HG03108 (cell line): ENCODE data around the gene USP48.
"Not testable (repeated sequence)": the region's sequence is repeated elsewhere in the genome, so short reads cannot be mapped to it uniquely, and the experiment has no call there.

Experiments used
- ATAC-seq: cut with Tn5 transposase; IDR thresholded peaks from one replicate; pipeline ENCODE4 v1.9.1; 2021; ENCODE audit warnings: moderate library complexity; ENCODE audit not compliant: unreplicated experiment

USP48 gene

DNA sequence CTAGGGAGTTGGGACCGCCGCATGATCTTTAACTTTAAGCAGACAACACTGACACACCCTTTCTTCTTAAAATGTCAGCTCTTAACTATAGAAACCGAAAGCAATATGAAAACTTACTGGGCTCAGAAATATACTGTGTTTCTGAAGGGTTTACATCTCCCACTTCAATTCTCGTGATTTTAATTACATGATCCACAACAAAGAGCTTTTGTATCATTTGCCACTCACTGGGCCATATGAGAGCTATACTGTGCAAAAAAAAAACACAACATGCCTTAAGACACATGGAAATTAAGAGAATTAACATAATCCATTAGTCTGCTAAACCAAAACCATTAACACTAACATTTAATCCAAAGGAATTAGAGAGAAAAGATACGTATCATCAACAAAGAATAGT is 78.8 kb downstream of the USP48 start:
- ATAC-seq, result no peak

DNA sequence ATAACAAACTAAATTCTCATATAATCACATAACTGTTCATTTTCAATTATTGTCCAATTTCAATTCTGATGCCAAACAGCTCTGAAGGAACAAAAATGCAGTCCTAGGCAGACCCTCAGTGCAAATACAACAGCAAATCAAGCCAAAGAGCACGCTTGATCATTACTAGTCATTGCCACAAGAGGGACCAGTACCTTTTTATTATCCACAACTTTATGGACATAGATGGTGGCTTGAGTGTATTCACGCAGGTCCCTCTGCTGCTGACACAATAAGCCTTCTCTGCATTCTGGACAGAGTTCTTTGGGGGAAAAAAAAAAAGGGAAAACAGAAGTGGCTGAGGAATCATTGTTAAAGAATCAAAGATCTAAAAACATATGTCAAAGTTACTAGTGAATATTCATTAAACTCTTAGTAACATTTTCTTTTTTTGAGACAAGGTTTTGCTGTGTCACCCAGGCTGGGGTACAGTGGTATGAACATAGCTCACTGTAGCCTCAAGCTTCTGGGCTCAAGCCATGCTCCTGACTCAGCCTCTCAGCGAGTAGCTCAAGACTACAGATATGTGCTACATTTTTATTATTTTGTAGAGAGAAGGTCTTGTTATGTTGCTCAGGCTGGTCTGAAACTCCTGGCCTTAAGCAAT is 79.5 kb downstream of the USP48 start:
- no peak for ATAC-seq

GRCh38 chr1:21702780-21703179 is 80.2 kb downstream of the USP48 start:
- ATAC-seq, result no peak

DNA sequence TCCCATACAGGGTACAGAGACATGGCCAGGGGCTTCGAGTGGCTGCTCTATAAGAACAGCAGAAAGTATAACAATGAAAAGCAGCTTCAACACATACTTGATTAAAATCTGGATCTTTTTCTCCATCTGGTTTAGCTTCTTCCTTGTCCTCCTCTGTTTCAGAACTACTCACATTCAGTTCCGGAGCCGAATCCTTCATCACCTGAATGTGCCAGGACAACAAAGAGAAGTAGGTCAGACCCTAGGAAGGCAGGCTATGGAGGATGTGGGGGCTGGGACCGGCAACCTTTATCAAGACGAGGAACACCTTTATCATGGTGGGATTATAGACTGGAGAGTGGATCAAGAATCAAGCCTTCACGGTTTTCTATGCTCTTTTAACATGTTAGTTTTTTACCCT is 81.5 kb downstream of the USP48 start:
- ATAC-seq, result no peak

DNA sequence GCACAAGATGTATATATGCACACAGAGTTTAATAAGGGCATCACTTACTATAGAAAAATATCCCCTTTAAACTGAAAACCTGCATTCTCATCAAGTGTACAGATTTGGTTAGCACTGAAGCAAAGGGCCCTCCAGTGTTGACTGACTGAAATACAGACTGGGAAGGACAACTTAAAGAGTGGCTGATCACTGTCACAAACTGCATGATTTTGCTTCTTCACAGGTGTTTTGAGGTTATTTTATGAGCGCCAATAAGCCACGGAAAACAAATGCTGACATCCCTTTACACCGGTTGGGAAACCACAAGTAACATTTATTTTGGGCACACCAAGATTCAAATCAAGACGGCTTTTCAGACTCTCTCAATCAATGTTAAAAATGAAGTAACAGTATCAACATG is 82.9 kb downstream of the USP48 start:
- ATAC-seq, result no peak

DNA sequence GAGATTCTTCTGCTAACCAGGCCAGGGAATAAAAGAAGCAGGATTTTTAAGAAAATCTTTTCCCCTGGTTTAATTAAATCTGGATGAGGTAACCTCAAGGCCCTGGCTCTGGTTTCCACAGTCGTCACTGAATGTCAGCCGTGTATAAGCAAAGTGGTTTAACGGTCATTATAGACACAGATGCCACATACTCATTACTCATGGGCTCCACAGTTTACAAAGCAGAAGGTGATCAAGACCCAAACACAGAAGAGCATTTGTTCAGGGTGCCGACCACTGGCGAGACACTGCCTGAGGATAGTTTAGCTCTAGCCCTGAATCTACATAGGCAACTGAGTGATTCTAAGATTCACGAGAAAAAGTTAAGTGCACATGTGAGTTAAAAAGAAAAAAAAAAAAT is 86.0 kb downstream of the USP48 start:
- ATAC-seq, result no peak

GRCh38 chr1:21693732-21694131 is 89.2 kb downstream of the USP48 start:
- ATAC-seq, result no peak

DNA sequence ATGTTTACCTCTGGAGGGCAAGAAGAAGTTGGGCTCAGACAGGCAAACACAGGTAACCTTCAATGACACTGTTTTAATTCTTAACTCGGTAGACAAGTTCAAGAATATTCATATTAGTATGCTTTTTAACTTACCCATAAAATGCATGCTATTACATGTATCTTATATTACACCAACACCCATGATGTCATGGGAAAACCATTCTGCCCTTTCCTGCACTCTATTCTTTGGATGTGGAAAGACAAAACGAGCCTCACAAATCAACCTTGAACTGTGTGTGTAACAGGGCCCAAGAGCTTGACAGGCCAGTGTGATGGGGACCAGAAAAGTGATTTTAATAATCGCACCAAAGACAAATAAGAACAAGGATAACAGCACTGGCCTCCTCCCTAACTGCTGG is 91.2 kb downstream of the USP48 start:
- ATAC-seq, result no peak

DNA sequence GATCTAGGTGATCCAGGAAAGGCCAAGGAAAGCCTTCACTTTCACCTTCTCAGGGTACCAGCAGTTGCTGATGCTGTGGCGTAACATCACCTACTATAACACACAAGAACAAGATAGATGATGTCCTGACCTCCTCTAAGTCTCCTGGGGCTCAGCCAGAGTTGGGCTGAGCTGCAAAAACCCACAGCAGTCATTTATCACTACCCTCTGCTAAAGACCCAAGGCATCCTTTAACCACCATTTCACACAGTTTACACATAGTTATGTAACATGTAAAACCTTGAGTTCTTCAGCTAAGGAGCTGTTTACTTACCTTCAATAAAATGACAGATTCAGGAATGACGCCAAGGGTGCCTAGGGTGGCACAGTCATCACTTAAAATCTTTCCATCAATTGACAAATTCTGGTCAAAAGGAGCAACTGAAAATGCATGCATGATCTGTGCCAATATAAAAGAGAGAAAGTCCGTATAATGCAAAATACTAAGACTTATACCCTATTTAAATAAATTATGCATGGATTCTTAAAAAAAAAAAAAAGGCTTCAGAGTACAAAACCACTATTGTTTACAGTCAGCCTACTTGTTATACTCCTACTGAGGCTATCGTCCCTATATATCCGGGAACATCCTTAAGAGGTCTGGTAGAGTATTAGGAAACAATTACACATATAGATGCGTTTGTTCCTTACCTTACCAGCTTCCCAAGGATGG is 93.1 kb downstream of the USP48 start:
- no peak for ATAC-seq

DNA sequence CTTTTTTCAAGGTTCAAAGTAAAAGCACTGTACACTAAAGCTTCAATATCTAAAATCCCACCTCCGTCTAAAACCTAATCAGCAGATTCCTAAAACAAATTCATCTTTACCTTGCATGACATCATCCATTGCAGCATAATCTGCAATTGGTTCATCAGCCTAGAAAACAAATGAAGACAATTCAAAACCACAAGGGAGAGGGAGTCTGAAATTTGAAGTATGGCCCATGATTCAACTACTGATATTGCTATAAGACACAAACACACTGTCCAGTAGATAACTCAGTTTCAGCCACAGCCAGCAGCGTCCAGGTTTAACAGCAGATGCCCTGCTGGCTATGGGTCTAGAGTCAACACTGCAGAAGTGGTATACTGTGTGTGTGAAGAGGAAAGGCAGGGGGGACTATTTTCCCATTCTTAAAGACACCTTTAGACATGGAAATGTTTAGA is 95.8 kb downstream of the USP48 start:
- ATAC-seq, result no peak

GRCh38 chr1:21685946-21686678 is 96.8 kb downstream of the USP48 start:
- ATAC-seq, result no peak

DNA sequence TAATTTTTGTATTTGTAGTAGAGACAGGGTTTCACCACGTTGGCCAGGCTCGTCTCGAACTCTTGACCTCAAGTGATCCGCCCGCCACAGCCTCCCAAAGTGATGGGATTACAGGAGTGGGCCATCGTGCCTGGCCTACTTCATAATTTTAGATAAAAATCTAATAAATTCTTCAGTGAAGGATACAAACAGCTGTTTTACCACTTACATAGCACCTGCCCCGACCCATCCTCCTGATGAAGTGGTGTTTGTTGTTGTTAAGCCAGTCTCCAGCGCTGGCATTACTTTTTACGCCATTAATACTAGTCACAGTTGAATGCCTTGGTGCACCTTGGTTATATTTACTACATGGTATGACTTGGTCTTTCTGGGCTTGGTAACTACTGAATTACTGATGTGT is 101.5 kb downstream of the USP48 start:
- no peak for ATAC-seq

GRCh38 chr1:21680918-21681317 is 102.0 kb downstream of the USP48 start:
- no peak for ATAC-seq

DNA sequence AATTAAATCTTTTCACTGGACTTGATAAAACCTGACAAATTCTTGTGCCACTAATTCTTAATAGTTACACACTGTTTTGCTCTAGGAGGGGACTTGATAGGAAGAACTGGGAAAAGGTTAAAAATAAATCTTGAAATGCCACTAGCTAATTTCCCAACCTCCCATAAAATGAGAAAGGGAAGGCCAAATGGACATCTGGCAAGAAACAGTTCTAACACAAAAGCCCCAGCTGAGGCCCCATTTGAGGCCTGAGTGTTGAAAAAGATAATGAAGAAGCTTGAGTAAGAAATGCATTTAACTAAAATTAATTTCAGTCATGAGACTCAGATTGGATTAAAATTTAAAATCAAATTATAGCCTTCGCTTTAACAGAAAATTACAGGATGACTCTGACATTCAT is 102.6 kb downstream of the USP48 start:
- ATAC-seq, result no peak

GRCh38 chr1:21677168-21677567 is 105.8 kb downstream of the USP48 start:
- ATAC-seq, result no peak

- ATAC-seq, result no peak
These were observed 108.0 kb downstream of the USP48 start for GRCh38 chr1:21674957-21675356.

DNA sequence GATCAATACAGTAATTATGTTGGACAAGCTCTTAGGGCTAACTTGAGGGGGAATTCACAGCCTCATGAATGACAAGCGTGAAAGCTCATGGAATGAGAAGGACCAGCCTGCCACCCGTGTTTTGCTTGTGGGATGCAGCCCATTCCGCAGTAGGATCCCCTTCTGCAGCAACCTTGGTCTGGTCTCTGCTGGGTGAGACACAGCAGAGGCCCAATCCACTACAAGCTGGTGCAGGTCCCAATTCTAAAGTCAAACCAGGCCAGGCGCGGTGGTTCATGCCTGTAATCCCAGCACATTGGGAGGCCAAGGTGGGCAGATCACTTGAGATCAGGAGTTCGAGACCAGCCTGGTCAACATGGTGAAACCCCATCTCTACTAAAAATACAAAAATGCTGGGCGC is 109.1 kb downstream of the USP48 start:
- not testable (repeated sequence) for ATAC-seq

DNA sequence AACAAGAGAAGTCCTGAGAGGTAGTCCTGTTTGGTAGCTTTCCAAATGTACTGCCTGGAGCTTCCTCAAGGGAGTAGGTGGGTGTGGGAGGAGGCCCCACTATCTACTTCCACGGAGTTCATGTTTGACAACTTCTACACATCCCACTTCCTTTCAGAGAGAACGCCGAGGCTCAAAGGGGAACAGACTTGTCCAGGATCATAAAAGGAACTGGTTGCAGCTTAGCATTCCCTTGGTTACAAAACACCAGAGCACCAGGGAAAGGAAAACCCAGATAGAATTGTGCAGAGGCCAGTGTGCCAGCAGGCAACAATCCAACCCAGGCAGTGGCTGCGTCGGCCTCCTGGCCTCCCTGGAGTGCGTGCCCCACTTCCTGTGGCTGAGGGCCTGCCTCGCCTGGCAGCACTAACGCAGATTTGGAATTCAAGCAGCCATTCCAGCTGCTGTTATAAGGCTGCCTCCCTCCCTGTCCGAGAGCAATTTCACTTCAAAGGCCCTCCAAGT is 109.6 kb downstream of the USP48 start:
- no peak for ATAC-seq

DNA sequence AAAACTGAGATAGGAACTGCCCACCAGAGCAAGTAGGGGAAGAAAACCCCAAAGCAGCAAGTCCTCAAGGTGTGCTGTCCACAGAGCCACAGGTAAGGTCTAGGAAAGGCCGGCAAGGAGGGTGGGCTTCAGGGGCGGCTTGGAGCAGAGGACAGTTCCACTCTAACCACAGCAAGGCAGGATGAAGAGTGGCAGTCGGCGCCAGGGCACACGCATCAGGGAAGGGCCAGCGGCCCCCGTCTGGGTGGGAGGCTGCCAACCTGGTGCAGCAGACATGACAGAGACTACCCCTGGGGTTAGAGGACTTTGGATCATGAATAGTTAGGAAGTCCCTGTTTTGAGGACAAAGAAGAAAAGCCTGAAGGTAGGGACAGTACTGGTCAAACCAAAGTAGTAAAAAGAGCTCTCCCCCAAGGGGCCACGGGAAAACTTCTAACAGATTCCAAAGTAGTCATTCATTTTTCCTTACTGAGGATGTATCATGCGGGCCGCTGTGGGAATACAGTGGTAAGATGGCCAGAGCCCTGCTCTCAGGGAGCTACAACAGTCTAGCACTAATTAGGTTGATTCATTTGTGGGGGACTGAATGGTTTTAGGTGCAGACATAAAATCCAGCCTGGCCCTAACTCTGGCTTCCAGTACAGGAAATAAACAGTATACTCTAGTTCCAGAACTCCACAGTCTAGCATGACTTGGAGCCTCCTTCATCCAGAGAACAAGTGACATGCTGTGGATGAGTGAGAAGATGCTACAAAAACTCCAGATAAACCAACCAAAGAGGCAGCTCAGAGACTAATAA is 110.3 kb downstream of the USP48 start:
- no peak for ATAC-seq

DNA sequence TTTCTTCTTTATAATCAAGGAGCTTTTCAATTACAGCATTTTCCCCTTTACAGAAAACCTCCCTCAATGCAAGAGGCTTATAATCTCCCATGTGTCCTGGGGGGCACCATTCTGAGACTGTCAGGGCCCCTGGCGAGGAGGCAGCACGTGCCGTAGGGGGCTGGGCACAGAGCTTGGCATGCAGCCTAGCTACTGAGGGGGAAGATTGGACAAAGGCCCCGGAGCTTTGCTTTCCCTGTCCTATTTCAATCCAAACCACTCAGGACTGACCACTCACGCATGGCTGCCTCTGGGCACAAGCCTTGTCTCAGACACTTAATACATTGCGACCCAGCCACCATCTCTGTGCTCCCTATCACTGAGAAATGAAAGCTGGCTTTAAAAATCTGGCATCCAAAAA is 111.0 kb downstream of the USP48 start:
- ATAC-seq, result no peak
